ENCODE results near the gene KCNJ3. TPM values are rescaled to one million over a fixed set of nuclear protein-coding genes. Genes with fewer than 3 reads are reported as not detected.

The KCNJ3 gene
- total RNA-seq, 1 experiment from 2014 or later: 0.21 TPM

GRCh38 chr2:154658854-154659253, 39.6 kb upstream of the KCNJ3 start:
- in situ Hi-C loops (cut with HindIII; ENCODE audit: low pct_unique_long_range_greater_than_20kb, low sequenced_read_pairs): no loop called here
- POLR2A ChIA-PET: no interaction called here
- CTCF ChIA-PET: no interaction called here
- intact Hi-C loops (cut with micrococcal nuclease; ENCODE audit: unreplicated experiment): no loop called here
- ATAC-seq (no peak), DNase-seq (ENCODE audit: low read depth, low spot score) (no peak)
- H3K27me3 ChIP-seq (ENCODE audit: control insufficient read depth, insufficient read depth, low read length): no peaks in the 10 kb centered on the region
- no peaks in the 10 kb centered on the region for H3K36me3 ChIP-seq (ENCODE audit: control insufficient read depth, insufficient read depth, low read length)
- no peak overlapping the region for H3K4me3 ChIP-seq (ENCODE audit: low read depth in 2 of 2, low read length in 2 of 2)
- H3K27ac ChIP-seq (ENCODE audit: low read length): no peak overlapping the region
- BruUV-seq (replicated peaks): no TSS peak
- H3K4me1 ChIP-seq (ENCODE audit: control insufficient read depth, insufficient read depth, low read length): no peaks in the 10 kb centered on the region
- H3K9me3 ChIP-seq (ENCODE audit: control insufficient read depth, insufficient read depth, low read depth, low read length): no peaks in the 10 kb centered on the region
- TF ChIP-seq POLR2AphosphoS5 (IDR thresholded peaks at IDR 0.05; ENCODE audit: low read depth, low read length) (no peak), REST (IDR thresholded peaks at IDR 0.05; ENCODE audit: insufficient read depth in 1 of 2, low read depth in 2 of 2, low read length in 1 of 2) (no peak), CTCF (IDR thresholded peaks at IDR 0.05) (no peak), TCF7L2 (IDR thresholded peaks at IDR 0.05; ENCODE audit: low read depth, low read length) (no peak), SIN3A (IDR thresholded peaks at IDR 0.05; ENCODE audit: borderline replicate concordance, insufficient read depth, low read depth, low read length) (no peak)

GRCh38 chr2:154664248-154664647, 34.2 kb upstream of the KCNJ3 start:
- ChIA-PET POLR2A (no interaction called here), CTCF (no interaction called here)
- H3K4me1 ChIP-seq (ENCODE audit: control insufficient read depth, insufficient read depth, low read length): no peaks in the 10 kb centered on the region
- H3K9me3 ChIP-seq (ENCODE audit: control insufficient read depth, insufficient read depth, low read depth, low read length): no peaks in the 10 kb centered on the region
- no TSS peak for BruUV-seq (replicated peaks)
- ATAC-seq: no peak
- in situ Hi-C loops (cut with HindIII; ENCODE audit: low pct_unique_long_range_greater_than_20kb, low sequenced_read_pairs) (no loop called here), intact Hi-C loops (cut with micrococcal nuclease; ENCODE audit: unreplicated experiment) (no loop called here)
- H3K27me3 ChIP-seq (ENCODE audit: control insufficient read depth, insufficient read depth, low read length): no peaks in the 10 kb centered on the region
- no peaks in the 10 kb centered on the region for H3K36me3 ChIP-seq (ENCODE audit: control insufficient read depth, insufficient read depth, low read length)
- TF ChIP-seq POLR2AphosphoS5 (IDR thresholded peaks at IDR 0.05; ENCODE audit: low read depth, low read length): no peak
- TF ChIP-seq TCF7L2 (IDR thresholded peaks at IDR 0.05; ENCODE audit: low read depth, low read length): no peak
- TF ChIP-seq CTCF (IDR thresholded peaks at IDR 0.05): no peak
- no peak for TF ChIP-seq SIN3A (IDR thresholded peaks at IDR 0.05; ENCODE audit: borderline replicate concordance, insufficient read depth, low read depth, low read length)
- no peak for TF ChIP-seq REST (IDR thresholded peaks at IDR 0.05; ENCODE audit: insufficient read depth in 1 of 2, low read depth in 2 of 2, low read length in 1 of 2)
- DNase-seq (ENCODE audit: low read depth, low spot score): no peak
- H3K4me3 ChIP-seq (ENCODE audit: low read depth in 2 of 2, low read length in 2 of 2): no peak overlapping the region
- H3K27ac ChIP-seq (ENCODE audit: low read length): no peak overlapping the region
